Measurements from ENCODE around the gene HNRNPD.
A peak's percentile ranks its signal among the peaks of the same experiment; 100 is the strongest.

Gene HNRNPD

DNA sequence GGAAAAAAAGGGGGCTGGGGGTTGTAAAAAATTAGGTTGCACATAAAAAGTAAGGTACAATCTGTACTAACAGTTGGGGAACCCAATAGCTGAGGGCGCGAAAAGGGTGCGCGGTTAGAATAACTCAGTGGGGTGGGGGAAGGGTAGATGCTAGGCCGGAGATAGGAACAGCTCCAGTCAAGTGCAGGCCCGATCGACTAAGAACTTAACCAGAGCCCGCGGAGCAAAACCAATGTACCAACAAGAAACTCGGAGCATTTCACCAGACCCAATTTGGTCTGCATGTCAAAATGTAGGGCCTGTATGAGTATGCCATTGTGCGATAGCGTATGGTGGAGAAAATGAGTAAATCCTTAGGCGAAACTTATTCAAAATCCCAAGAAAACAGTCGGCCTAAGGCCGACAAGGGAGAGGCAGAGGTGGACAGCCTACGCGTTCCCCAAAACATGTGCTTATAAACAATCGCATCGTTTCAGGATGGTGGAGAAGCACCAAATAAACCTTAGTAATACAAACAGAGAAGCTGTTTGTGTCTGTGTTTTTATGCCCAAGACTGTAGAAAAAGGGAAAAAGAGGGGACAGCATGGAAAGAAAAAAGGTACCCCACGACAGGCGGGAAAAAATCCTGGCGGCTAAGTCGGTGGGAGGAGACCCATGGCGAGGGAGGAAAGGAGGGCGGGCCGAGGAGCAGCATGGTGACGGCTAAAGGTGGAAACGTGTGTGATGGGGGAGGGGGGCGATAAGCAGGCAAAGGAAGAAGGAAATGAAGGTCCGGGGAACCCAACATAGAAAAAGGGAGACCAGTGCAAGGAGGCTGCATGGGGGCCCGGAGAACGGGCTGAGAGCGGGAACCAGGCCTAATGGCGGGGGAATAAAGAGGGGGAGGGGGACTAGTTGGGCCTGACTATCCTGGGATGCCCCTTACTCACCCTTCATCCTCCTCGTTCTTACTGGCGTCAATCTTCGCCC is 990 bp downstream of the HNRNPD start (continued):
- TF ChIP-seq, protein P1, sequence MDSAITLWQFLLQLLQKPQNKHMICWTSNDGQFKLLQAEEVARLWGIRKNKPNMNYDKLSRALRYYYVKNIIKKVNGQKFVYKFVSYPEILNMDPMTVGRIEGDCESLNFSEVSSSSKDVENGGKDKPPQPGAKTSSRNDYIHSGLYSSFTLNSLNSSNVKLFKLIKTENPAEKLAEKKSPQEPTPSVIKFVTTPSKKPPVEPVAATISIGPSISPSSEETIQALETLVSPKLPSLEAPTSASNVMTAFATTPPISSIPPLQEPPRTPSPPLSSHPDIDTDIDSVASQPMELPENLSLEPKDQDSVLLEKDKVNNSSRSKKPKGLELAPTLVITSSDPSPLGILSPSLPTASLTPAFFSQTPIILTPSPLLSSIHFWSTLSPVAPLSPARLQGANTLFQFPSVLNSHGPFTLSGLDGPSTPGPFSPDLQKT (IDR thresholded peaks at IDR 0.05; ENCODE audit: borderline replicate concordance, low read depth, low read length) = no peak
- TF ChIP-seq ZNF16 (tag by site-specific recombination; IDR thresholded peaks at IDR 0.05; ENCODE audit: low read depth) (no peak), YY2 (tag by site-specific recombination; IDR thresholded peaks at IDR 0.05) (no peak), ZNF211 (tag by site-specific recombination; IDR thresholded peaks at IDR 0.05; ENCODE audit: low read depth) (no peak), KLF16 (tag by site-specific recombination; IDR thresholded peaks at IDR 0.05) (peak; percentile 72; the same call in 1 of the 2 replicates), ZNF768 (tag by site-specific recombination; IDR thresholded peaks at IDR 0.05) (no peak), ZNF48 (tag by site-specific recombination; IDR thresholded peaks at IDR 0.05) (no peak), ZNF830 (tag by site-specific recombination; IDR thresholded peaks at IDR 0.05; ENCODE audit: low read depth) (no peak), HOXA7 (CRISPR knock-in tag; IDR thresholded peaks at IDR 0.05; ENCODE audit: borderline replicate concordance) (no peak), ZNF843 (tag by site-specific recombination; IDR thresholded peaks at IDR 0.05) (0 out of 2 replicates have a peak, but pooled peaks have one; percentile 11), ZNF19 (tag by site-specific recombination; IDR thresholded peaks at IDR 0.05; ENCODE audit: low read depth) (no peak), GLIS2 (tag by site-specific recombination; IDR thresholded peaks at IDR 0.05) (peak; percentile 93), REPIN1 (tag by site-specific recombination; IDR thresholded peaks at IDR 0.05; ENCODE audit: low read depth) (no peak), ZNF140 (tag by site-specific recombination; IDR thresholded peaks at IDR 0.05) (no peak), ZNF473 (tag by site-specific recombination; IDR thresholded peaks at IDR 0.05) (no peak), ZNF302 (tag by site-specific recombination; IDR thresholded peaks at IDR 0.05; ENCODE audit: low read depth) (no peak), ZNF223 (tag by site-specific recombination; IDR thresholded peaks at IDR 0.05) (no peak), ZNF174 (tag by site-specific recombination; IDR thresholded peaks at IDR 0.05) (no peak), ZNF169 (tag by site-specific recombination; IDR thresholded peaks at IDR 0.05) (no peak), ZNF341 (tag by site-specific recombination; IDR thresholded peaks at IDR 0.05; ENCODE audit: low read depth) (peak; percentile 61; the same call in 1 of the 2 replicates), ZNF776 (tag by site-specific recombination; IDR thresholded peaks at IDR 0.05; ENCODE audit: borderline replicate concordance) (no peak), ZNF792 (tag by site-specific recombination; IDR thresholded peaks at IDR 0.05) (no peak), SP2 (tag by site-specific recombination; IDR thresholded peaks at IDR 0.05) (peak; percentile 83), ZNF76 (tag by site-specific recombination; IDR thresholded peaks at IDR 0.05; ENCODE audit: borderline replicate concordance, low read depth) (no peak), ZNF510 (tag by site-specific recombination; IDR thresholded peaks at IDR 0.05; ENCODE audit: insufficient replicate concordance) (no peak), ZNF600 (tag by site-specific recombination; IDR thresholded peaks at IDR 0.05) (no peak)
- TF ChIP-seq, protein P2, sequence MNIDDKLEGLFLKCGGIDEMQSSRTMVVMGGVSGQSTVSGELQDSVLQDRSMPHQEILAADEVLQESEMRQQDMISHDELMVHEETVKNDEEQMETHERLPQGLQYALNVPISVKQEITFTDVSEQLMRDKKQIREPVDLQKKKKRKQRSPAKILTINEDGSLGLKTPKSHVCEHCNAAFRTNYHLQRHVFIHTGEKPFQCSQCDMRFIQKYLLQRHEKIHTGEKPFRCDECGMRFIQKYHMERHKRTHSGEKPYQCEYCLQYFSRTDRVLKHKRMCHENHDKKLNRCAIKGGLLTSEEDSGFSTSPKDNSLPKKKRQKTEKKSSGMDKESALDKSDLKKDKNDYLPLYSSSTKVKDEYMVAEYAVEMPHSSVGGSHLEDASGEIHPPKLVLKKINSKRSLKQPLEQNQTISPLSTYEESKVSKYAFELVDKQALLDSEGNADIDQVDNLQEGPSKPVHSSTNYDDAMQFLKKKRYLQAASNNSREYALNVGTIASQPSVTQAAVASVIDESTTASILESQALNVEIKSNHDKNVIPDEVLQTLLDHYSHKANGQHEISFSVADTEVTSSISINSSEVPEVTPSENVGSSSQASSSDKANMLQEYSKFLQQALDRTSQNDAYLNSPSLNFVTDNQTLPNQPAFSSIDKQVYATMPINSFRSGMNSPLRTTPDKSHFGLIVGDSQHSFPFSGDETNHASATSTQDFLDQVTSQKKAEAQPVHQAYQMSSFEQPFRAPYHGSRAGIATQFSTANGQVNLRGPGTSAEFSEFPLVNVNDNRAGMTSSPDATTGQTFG (tag by site-specific recombination; IDR thresholded peaks at IDR 0.05; ENCODE audit: borderline replicate concordance) = no peak
- TF ChIP-seq, protein P3, sequence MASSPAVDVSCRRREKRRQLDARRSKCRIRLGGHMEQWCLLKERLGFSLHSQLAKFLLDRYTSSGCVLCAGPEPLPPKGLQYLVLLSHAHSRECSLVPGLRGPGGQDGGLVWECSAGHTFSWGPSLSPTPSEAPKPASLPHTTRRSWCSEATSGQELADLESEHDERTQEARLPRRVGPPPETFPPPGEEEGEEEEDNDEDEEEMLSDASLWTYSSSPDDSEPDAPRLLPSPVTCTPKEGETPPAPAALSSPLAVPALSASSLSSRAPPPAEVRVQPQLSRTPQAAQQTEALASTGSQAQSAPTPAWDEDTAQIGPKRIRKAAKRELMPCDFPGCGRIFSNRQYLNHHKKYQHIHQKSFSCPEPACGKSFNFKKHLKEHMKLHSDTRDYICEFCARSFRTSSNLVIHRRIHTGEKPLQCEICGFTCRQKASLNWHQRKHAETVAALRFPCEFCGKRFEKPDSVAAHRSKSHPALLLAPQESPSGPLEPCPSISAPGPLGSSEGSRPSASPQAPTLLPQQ (tag by site-specific recombination; IDR thresholded peaks at IDR 0.05) = peak; percentile 57
- TF ChIP-seq, protein P4, sequence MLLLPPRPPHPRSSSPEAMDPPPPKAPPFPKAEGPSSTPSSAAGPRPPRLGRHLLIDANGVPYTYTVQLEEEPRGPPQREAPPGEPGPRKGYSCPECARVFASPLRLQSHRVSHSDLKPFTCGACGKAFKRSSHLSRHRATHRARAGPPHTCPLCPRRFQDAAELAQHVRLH (tag by site-specific recombination; IDR thresholded peaks at IDR 0.05) = no peak
- TF ChIP-seq, protein P5, sequence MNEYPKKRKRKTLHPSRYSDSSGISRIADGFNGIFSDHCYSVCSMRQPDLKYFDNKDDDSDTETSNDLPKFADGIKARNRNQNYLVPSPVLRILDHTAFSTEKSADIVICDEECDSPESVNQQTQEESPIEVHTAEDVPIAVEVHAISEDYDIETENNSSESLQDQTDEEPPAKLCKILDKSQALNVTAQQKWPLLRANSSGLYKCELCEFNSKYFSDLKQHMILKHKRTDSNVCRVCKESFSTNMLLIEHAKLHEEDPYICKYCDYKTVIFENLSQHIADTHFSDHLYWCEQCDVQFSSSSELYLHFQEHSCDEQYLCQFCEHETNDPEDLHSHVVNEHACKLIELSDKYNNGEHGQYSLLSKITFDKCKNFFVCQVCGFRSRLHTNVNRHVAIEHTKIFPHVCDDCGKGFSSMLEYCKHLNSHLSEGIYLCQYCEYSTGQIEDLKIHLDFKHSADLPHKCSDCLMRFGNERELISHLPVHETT (tag by site-specific recombination; IDR thresholded peaks at IDR 0.05) = no peak
- TF ChIP-seq, protein P6, sequence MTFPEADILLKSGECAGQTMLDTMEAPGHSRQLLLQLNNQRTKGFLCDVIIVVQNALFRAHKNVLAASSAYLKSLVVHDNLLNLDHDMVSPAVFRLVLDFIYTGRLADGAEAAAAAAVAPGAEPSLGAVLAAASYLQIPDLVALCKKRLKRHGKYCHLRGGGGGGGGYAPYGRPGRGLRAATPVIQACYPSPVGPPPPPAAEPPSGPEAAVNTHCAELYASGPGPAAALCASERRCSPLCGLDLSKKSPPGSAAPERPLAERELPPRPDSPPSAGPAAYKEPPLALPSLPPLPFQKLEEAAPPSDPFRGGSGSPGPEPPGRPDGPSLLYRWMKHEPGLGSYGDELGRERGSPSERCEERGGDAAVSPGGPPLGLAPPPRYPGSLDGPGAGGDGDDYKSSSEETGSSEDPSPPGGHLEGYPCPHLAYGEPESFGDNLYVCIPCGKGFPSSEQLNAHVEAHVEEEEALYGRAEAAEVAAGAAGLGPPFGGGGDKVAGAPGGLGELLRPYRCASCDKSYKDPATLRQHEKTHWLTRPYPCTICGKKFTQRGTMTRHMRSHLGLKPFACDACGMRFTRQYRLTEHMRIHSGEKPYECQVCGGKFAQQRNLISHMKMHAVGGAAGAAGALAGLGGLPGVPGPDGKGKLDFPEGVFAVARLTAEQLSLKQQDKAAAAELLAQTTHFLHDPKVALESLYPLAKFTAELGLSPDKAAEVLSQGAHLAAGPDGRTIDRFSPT (tag by site-specific recombination; IDR thresholded peaks at IDR 0.05) = no peak
